ENCODE data around the gene CDK14. TPM values are rescaled to one million over a fixed set of nuclear protein-coding genes. Genes with fewer than 3 reads are reported as not detected.

Gene CDK14
- total RNA-seq, 4 donors from 2014 or later = 3.3 to 61.6 (median 38.7) TPM

GRCh38 chr7:90833443-90833842 lies 237.3 kb downstream of the CDK14 start:
- H3K27me3 ChIP-seq = no peaks in the 10 kb centered on the region
- H3K27ac ChIP-seq = no peak overlapping the region
- no peaks in the 10 kb centered on the region for H3K36me3 ChIP-seq
- intact Hi-C loops (cut with DNase I; ENCODE audit: low total_unique reads) = no loop called here
- H3K9me3 ChIP-seq = no peaks in the 10 kb centered on the region
- TF ChIP-seq POLR2A (IDR thresholded peaks at IDR 0.05) (no peak), CTCF (IDR thresholded peaks at IDR 0.05) (no peak)
- DNase-seq = no peak
- H3K4me3 ChIP-seq = no peak overlapping the region
- H3K4me1 ChIP-seq = no peaks in the 10 kb centered on the region

GRCh38 chr7:90834771-90835170 lies 238.7 kb downstream of the CDK14 start:
- Histone ChIP-seq H3K27ac (no peak overlapping the region), H3K4me3 (no peak overlapping the region), H3K27me3 (no peaks in the 10 kb centered on the region), H3K36me3 (no peaks in the 10 kb centered on the region), H3K4me1 (no peaks in the 10 kb centered on the region), H3K9me3 (no peaks in the 10 kb centered on the region)
- TF ChIP-seq POLR2A (IDR thresholded peaks at IDR 0.05) (no peak), CTCF (IDR thresholded peaks at IDR 0.05) (no peak)
- intact Hi-C loops (cut with DNase I; ENCODE audit: low total_unique reads) = no loop called here
- no peak for DNase-seq

GRCh38 chr7:90835861-90836260 lies 239.7 kb downstream of the CDK14 start:
- Histone ChIP-seq H3K27ac (no peak overlapping the region), H3K36me3 (no peaks in the 10 kb centered on the region), H3K27me3 (no peaks in the 10 kb centered on the region), H3K4me3 (no peak overlapping the region), H3K4me1 (no peaks in the 10 kb centered on the region), H3K9me3 (no peaks in the 10 kb centered on the region)
- no peak for DNase-seq
- TF ChIP-seq POLR2A (IDR thresholded peaks at IDR 0.05) (no peak), CTCF (IDR thresholded peaks at IDR 0.05) (no peak)
- intact Hi-C loops (cut with DNase I; ENCODE audit: low total_unique reads) = no loop called here

- Histone ChIP-seq H3K4me1 (no peaks in the 10 kb centered on the region), H3K4me3 (no peak overlapping the region), H3K27ac (no peak overlapping the region), H3K27me3 (no peaks in the 10 kb centered on the region), H3K36me3 (no peaks in the 10 kb centered on the region), H3K9me3 (no peaks in the 10 kb centered on the region)
- intact Hi-C loops (cut with DNase I; ENCODE audit: low total_unique reads) = no loop called here
- no peak for DNase-seq
- TF ChIP-seq CTCF (IDR thresholded peaks at IDR 0.05) (no peak), POLR2A (IDR thresholded peaks at IDR 0.05) (no peak)
Observed at GRCh38 chr7:90836937-90837336, 240.8 kb downstream of the CDK14 start.

- intact Hi-C loops (cut with DNase I; ENCODE audit: low total_unique reads) = no loop called here
- no peaks in the 10 kb centered on the region for H3K4me1 ChIP-seq
- no peak for DNase-seq
- no peak overlapping the region for H3K4me3 ChIP-seq
- H3K27me3 ChIP-seq = no peaks in the 10 kb centered on the region
- no peak overlapping the region for H3K27ac ChIP-seq
- TF ChIP-seq POLR2A (IDR thresholded peaks at IDR 0.05) (no peak), CTCF (IDR thresholded peaks at IDR 0.05) (no peak)
- no peaks in the 10 kb centered on the region for H3K9me3 ChIP-seq
- H3K36me3 ChIP-seq = no peaks in the 10 kb centered on the region
Observed at GRCh38 chr7:90838799-90839198, 242.7 kb downstream of the CDK14 start.
